PC-3 (cell line): ENCODE data around the gene LRRC28. TPM values are rescaled to one million over a fixed set of nuclear protein-coding genes. Genes with fewer than 3 reads are reported as not detected.

ENCODE experiments used
- ATAC-seq: fragments of 200-7000 bp; cut with Tn5 transposase; 2 replicates; pipeline ENCODE4 v1.9.1; 2020; ENCODE audit warnings: mild to moderate bottlenecking, moderate library complexity
- BruUV-seq: library from RNA; stranded (reverse); fragments of 400-500 nt; replicated peaks from 2 replicates; lab custom pipeline; 2021; lab: Mats Ljungman, UMichigan
- CTCF ChIA-PET: fragments of 300-600 bp; sonication (Branson Sonifier 250); formaldehyde crosslinking; loops from one replicate; lab custom pipeline; 2022; ENCODE audit warnings: antibody characterized with exemption; lab: Charles Lee
- POLR2A ChIA-PET: fragments of 300-600 bp; sonication (Branson Sonifier 250); formaldehyde crosslinking; loops from one replicate; lab custom pipeline; 2022; ENCODE audit warnings: antibody characterized with exemption; ENCODE audit not compliant: unreplicated experiment; lab: Charles Lee
- DNase-seq: peaks from one replicate; pipeline ENCODE4 v3.0.0-alpha.2; 2015
- H2AFZ ChIP-seq: fragments of 300-600 bp; sonication (generic); 2 replicates; pipeline ENCODE4 v1.6.0; 2016; ENCODE audit warnings: antibody characterized with exemption, low read length
- H3F3A ChIP-seq: fragments of 300-600 bp; sonication (generic); one replicate; pipeline ENCODE4 v1.6.0; 2017; ENCODE audit warnings: antibody characterized with exemption, low read length, control low read depth, mild to moderate bottlenecking; ENCODE audit not compliant: unreplicated experiment
- H3K27ac ChIP-seq: fragments of 300-600 bp; sonication (generic); 2 replicates; pipeline ENCODE4 v1.5.1; 2016; ENCODE audit warnings: mild to moderate bottlenecking, low read length
- H3K27me3 ChIP-seq: fragments of 300-600 bp; sonication (generic); 2 replicates; pipeline ENCODE4 v1.6.1; 2016; ENCODE audit warnings: low read length, mixed read lengths
- H3K36me3 ChIP-seq: fragments of 300-600 bp; sonication (generic); 2 replicates; pipeline ENCODE4 v1.6.1; 2016; ENCODE audit warnings: low read depth, mixed run types, low read length, mixed read lengths
- H3K4me1 ChIP-seq: fragments of 300-600 bp; sonication (generic); 2 replicates; pipeline ENCODE4 v1.5.1; 2016; ENCODE audit warnings: low read length; ENCODE audit not compliant: insufficient read depth
- H3K4me2 ChIP-seq: fragments of 300-600 bp; sonication (generic); 2 replicates; pipeline ENCODE4 v1.6.0; 2016; ENCODE audit warnings: low read length
- H3K4me3 ChIP-seq: fragments of 300-600 bp; sonication (generic); 2 replicates; pipeline ENCODE4 v1.5.1; 2016; ENCODE audit warnings: mild to moderate bottlenecking, low read length, mixed read lengths
- H3K79me2 ChIP-seq: fragments of 300-600 bp; sonication (generic); 2 replicates; pipeline ENCODE4 v1.6.1; 2017; ENCODE audit warnings: low read length, mixed read lengths
- H3K9ac ChIP-seq: fragments of 300-600 bp; sonication (generic); 2 replicates; pipeline ENCODE4 v1.6.0; 2016; ENCODE audit warnings: mild to moderate bottlenecking, low read length
- H3K9me2 ChIP-seq: fragments of 300-600 bp; sonication (generic); replicated peaks from 2 replicates; pipeline ENCODE4 v1.6.1; 2016; ENCODE audit warnings: mixed run types, low read length, mixed read lengths
- H3K9me3 ChIP-seq: fragments of 300-600 bp; sonication (generic); 2 replicates; pipeline ENCODE4 v1.6.1; 2016; ENCODE audit warnings: low read length, mixed read lengths
- H4K20me1 ChIP-seq: fragments of 300-600 bp; sonication (generic); 2 replicates; pipeline ENCODE4 v1.6.1; 2016; ENCODE audit warnings: low read length, mixed read lengths
- CTCF ChIP-seq: fragments of 300-600 bp; sonication (generic); conservative IDR thresholded peaks from 2 replicates; pipeline ENCODE4 v1.5.1; 2017; ENCODE audit warnings: antibody characterized with exemption, low read depth, mild to moderate bottlenecking, low read length
- EZH2 ChIP-seq: fragments of 300-600 bp; sonication (generic); IDR thresholded peaks from one replicate; pipeline ENCODE4 v1.6.1; 2017; ENCODE audit warnings: antibody characterized with exemption, mild to moderate bottlenecking, low read length; ENCODE audit not compliant: unreplicated experiment
- EZH2phosphoT487 ChIP-seq: fragments of 300-600 bp; sonication (generic); IDR thresholded peaks from 2 replicates; pipeline ENCODE4 v1.6.1; 2018; ENCODE audit warnings: mild to moderate bottlenecking, antibody characterized with exemption, low read length, borderline replicate concordance
- intact Hi-C: fragments of 100-400 bp; cut with micrococcal nuclease; formaldehyde crosslinking; loops from 2 replicates; pipeline ENCODE4 v1.9.0; 2023
- total RNA-seq: library from RNA; depleted of rRNA; stranded (reverse); fragments of >200 nt; gene quantifications from 2 replicates; pipeline ENCODE4 v1.2.3, GENCODE V29; 2014

The LRRC28 gene
- total RNA-seq, 1 experiment from 2014 or later = 10.6 TPM

DNA sequence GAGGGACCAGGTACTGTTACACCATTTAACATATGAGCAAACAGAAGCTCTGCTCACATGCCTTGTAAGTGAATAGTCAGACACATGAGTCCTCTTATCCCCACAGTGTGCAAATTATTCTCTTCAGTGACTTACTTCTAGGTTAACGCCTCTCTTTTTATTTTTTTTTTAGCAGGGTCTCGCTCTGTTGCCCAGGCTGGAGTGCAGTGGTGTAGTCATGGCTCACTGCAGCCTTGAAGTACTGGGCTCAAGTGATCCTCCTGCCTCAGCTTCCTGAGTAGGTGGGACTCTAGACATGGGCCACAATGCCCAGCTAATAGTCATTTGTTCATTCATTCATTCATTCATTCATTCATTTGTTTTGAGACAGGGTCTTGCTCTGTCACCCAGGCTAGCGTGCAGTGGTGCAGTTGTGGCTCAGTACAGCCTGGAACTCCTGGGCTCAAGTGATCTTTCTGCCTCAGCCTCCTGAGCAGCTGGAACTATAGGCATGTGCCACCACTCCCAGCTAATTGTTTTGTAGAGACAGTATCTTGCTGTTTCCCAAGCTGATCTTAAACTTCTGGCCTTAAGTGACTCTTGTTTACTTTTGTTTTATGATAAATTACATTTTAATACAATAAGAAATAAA, 94.7 kb downstream of the LRRC28 start:
- Histone ChIP-seq H3K79me2 (no peaks in the 10 kb centered on the region), H3K4me1 (peaks cover 10% of the 10 kb centered on the region; the same call in 1 of the 2 replicates), H3K9ac (no peak overlapping the region), H3F3A (no peaks in the 10 kb centered on the region), H4K20me1 (no peaks in the 10 kb centered on the region), H3K9me2 (no peaks in the 10 kb centered on the region), H3K9me3 (0 out of 2 replicates have a peak, but pooled peaks cover 6% of the 10 kb centered on the region), H3K27ac (no peak overlapping the region), H3K4me3 (no peak overlapping the region), H3K36me3 (no peaks in the 10 kb centered on the region), H3K27me3 (no peaks in the 10 kb centered on the region), H2AFZ (no peak overlapping the region), H3K4me2 (no peak overlapping the region)
- TF ChIP-seq EZH2 = no peak
- no peak for TF ChIP-seq EZH2phosphoT487
- no peak for TF ChIP-seq CTCF
- no peak for ATAC-seq
- CTCF ChIA-PET = no interaction called here
- intact Hi-C loops = no loop called here
- DNase-seq = no peak
- no TSS peak for BruUV-seq
- POLR2A ChIA-PET = no interaction called here

GRCh38 chr15:99347574-99347973, 96.3 kb downstream of the LRRC28 start:
- H3K27me3 ChIP-seq = no peaks in the 10 kb centered on the region
- no peak for DNase-seq
- H3K4me1 ChIP-seq = no peaks in the 10 kb centered on the region
- H3K4me2 ChIP-seq = no peak overlapping the region
- intact Hi-C loops = no loop called here
- no peak overlapping the region for H2AFZ ChIP-seq
- H3K9me3 ChIP-seq = 0 out of 2 replicates have a peak, but pooled peaks cover 6% of the 10 kb centered on the region
- H3K9me2 ChIP-seq = no peaks in the 10 kb centered on the region
- H3K36me3 ChIP-seq = no peaks in the 10 kb centered on the region
- ATAC-seq = no peak
- POLR2A ChIA-PET = no interaction called here
- CTCF ChIA-PET = no interaction called here
- H4K20me1 ChIP-seq = no peaks in the 10 kb centered on the region
- no TSS peak for BruUV-seq
- H3K27ac ChIP-seq = no peak overlapping the region
- no peaks in the 10 kb centered on the region for H3K79me2 ChIP-seq
- H3K4me3 ChIP-seq = no peak overlapping the region
- H3K9ac ChIP-seq = no peak overlapping the region
- TF ChIP-seq EZH2phosphoT487 = no peak
- TF ChIP-seq CTCF = no peak
- no peak for TF ChIP-seq EZH2
- no peaks in the 10 kb centered on the region for H3F3A ChIP-seq

GRCh38 chr15:99348412-99348811, 97.1 kb downstream of the LRRC28 start:
- H3K36me3 ChIP-seq = no peaks in the 10 kb centered on the region
- no peak overlapping the region for H3K4me2 ChIP-seq
- H2AFZ ChIP-seq = no peak overlapping the region
- H3F3A ChIP-seq = no peaks in the 10 kb centered on the region
- no peak overlapping the region for H3K27ac ChIP-seq
- intact Hi-C loops = no loop called here
- no peaks in the 10 kb centered on the region for H3K27me3 ChIP-seq
- ChIA-PET POLR2A (interaction anchor here (0.6 kb wide), 1 partner anchor 1373 kb away, joined by 5 read pairs; no protein-coding TSS in a partner anchor), CTCF (no interaction called here)
- DNase-seq = no peak
- no peak overlapping the region for H3K9ac ChIP-seq
- ATAC-seq = no peak
- H3K4me3 ChIP-seq = no peak overlapping the region
- no TSS peak for BruUV-seq
- no peaks in the 10 kb centered on the region for H3K79me2 ChIP-seq
- H3K4me1 ChIP-seq = no peaks in the 10 kb centered on the region
- TF ChIP-seq EZH2 (no peak), EZH2phosphoT487 (no peak), CTCF (no peak)
- H3K9me2 ChIP-seq = no peaks in the 10 kb centered on the region
- no peaks in the 10 kb centered on the region for H4K20me1 ChIP-seq
- H3K9me3 ChIP-seq = 0 out of 2 replicates have a peak, but pooled peaks cover 6% of the 10 kb centered on the region
